Posterior vena cava (tissue), 2 donors: ENCODE data around the gene RALGPS2. TPM values are rescaled to one million over a fixed set of nuclear protein-coding genes. Genes with fewer than 3 reads are reported as not detected.
"Not testable (repeated sequence)": the region's sequence is repeated elsewhere in the genome, so short reads cannot be mapped to it uniquely, and the experiment has no call there.

ENCODE experiments used
- DNase-seq: peaks from one replicate; pipeline ENCODE4 v3.0.0-alpha.2; 2020; ENCODE audit warnings: low spot score
- intact Hi-C, 2 donors: fragments of 100-400 bp; cut with DNase I; formaldehyde crosslinking; loops; one replicate each; pipeline versions ENCODE4 v1.14.1 to v1.14.2; 2022 to 2023
- total RNA-seq, 2 donors: library from RNA; stranded (reverse); fragmentation: NEBNext Ultra II Directional; extraction: Animal tissue kit (Norgen Biotek cat#: 25700); gene quantifications; one replicate each; pipeline ENCODE4 v1.2.1, GENCODE V29; 2021
- donor health status: DM: yes; HTN: yes; CAD: no.
- donor health status: DM: yes; HTN: yes; CAD: no.

The RALGPS2 gene
- total RNA-seq, 2 donors from 2014 or later: 7.4 to 7.9 TPM

- intact Hi-C loops: no loop called here
Observed at GRCh38 chr1:178825167-178825566, 100.1 kb downstream of the RALGPS2 start.

DNA sequence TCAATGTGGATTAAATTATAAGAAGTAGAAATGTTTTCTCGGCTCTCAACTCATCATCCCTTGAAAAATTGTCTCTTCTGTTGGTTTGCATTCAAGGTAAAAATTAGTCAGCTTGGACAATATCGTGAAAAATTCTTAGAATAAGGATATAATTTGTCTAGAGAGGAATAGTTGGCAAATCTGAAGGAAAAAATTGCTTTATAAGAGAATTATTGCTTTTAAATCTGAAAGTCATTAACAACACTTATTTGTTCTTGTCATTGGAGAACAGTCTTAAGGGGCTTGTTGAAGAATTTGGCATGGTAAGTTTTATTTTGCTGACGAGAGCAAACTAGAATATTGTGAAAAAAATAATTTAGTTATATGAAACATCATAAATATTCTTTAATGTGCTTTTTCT, 119.4 kb downstream of the RALGPS2 start:
- intact Hi-C loops: no loop called here
- no peak for DNase-seq

More at GRCh38 chr1:178825167-178825566, 100.1 kb downstream of the RALGPS2 start:
- no peak for DNase-seq

GRCh38 chr1:178846306-178846705, 121.3 kb downstream of the RALGPS2 start:
- intact Hi-C loops: no loop called here

GRCh38 chr1:178847396-178847849, 122.4 kb downstream of the RALGPS2 start:
- no peak for DNase-seq
- intact Hi-C loops: no loop called here

More at GRCh38 chr1:178846306-178846705, 121.3 kb downstream of the RALGPS2 start:
- DNase-seq: no peak

DNA sequence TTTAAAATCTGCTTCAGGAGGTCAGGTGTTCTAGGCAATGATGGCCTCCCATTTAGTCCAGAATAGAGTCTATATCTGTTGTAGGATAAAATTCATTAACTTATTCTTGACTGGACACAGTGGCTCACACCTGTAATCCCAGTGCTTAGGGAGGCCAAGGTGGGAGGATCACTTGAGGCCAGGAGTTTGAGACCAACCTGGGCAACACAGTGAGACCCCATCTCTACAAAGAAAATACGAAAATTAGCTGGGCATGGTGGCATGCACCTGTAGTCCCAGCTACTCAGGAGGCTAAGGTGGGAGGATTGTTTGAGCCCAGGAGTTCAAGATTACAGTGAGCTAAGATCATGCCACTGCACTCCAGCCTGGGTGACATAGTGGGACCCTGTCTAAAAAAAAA, 122.9 kb downstream of the RALGPS2 start:
- DNase-seq, intact Hi-C loops: not testable (repeated sequence)

DNA sequence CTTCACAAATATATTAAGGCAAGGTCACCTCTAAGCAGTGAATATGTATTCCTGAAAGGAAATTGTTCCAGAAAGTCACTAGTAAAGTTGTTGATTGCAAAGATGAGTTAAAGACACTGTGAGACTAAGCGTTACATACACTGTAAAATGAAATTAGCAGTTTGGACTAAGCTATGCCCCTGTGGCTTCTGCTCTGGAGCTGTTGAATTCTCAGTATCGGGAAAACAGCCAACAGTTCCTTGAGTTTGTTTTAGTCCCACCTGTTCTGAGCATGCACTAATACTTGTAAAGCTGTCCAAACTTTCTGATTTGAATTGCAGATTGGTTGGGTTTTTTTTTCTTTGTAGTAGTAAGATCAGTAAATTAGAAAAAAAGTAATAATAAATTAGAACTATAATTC, 124.9 kb downstream of the RALGPS2 start:
- DNase-seq: no peak
- intact Hi-C loops: no loop called here

DNA sequence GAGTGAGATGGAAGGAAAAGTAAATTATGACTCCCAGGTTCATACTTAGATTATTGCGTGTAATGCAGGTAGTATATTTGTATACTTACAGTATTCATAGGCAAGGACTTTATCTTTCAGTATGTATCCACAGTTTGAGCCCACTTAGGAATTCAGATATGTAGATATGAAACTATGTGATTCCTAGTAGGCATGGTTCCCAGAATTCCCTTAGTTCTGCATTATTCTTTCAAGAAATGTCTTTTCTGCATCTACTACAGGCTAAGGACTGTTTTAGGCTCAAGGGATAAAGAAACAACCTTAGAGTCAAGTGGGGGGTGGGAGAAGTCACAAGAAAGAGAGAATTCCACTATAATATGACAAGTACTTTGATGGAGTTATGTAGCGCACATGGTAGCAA, 132.1 kb downstream of the RALGPS2 start:
- no peak for DNase-seq
- intact Hi-C loops: no loop called here

GRCh38 chr1:178862416-178862815, 137.4 kb downstream of the RALGPS2 start:
- no peak for DNase-seq
- intact Hi-C loops: no loop called here

- intact Hi-C loops: no loop called here
- DNase-seq: no peak
Observed at GRCh38 chr1:178862864-178863263, 137.8 kb downstream of the RALGPS2 start.

DNA sequence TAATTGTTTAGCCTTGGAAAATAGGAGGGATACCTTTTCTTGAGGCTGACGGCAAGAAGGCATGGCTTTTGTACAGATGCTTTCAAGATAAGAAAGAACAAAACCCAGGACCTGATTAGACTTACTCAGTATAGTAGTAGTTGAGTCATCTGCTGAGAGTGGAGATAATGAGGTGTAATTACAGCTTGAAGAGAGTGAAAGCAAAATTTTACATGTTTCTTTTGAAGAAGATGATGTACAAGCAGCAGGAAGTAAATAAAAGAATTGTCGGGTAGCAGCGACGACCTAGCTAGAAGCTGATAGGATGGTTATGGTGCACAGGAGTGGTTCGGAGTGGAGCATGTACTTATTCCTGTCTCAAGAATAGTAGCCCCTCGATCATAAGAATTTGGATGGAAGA, 139.3 kb downstream of the RALGPS2 start:
- intact Hi-C loops: no loop called here
- DNase-seq: no peak

GRCh38 chr1:178867670-178868069, 142.6 kb downstream of the RALGPS2 start:
- DNase-seq: no peak
- intact Hi-C loops: loop anchor here in 1 of 2 donors (5.0 kb wide), 2 partner anchors 65 to 565 kb away; no protein-coding TSS in a partner anchor

GRCh38 chr1:178868706-178869105, 143.7 kb downstream of the RALGPS2 start:
- DNase-seq: no peak
- intact Hi-C loops: loop anchor here in 1 of 2 donors (5.0 kb wide), 2 partner anchors 64 to 566 kb away; no protein-coding TSS in a partner anchor

DNA sequence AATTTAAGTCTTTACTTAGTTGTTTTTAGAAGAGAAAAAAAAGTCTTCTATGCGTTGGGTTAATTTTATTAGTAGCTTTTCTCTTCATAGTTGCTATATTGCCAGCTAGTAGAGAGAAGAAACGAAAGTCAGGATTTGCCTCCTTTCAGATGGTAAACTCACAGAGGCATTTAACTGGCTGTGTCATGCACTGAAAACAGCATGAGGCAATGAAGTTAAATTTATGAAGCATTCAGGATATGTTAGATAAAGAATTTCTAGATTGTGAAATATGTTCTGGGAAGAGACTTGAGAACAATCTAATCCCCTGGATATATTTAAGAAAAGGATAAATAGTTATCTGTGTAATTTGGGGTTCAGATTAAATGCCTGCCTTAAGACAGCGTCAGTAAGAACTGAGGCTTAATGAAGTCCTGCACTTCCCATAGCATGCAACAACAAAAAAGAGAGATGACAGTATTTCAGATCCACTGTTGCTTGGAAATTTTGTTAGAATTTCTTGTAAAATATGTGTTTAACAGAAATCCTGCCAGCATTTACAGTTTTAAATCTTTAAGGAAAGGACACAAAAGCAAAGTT, 144.2 kb downstream of the RALGPS2 start:
- no peak for DNase-seq
- intact Hi-C loops: loop anchor here in 1 of 2 donors (5.0 kb wide), 2 partner anchors 63 to 567 kb away; no protein-coding TSS in a partner anchor

DNA sequence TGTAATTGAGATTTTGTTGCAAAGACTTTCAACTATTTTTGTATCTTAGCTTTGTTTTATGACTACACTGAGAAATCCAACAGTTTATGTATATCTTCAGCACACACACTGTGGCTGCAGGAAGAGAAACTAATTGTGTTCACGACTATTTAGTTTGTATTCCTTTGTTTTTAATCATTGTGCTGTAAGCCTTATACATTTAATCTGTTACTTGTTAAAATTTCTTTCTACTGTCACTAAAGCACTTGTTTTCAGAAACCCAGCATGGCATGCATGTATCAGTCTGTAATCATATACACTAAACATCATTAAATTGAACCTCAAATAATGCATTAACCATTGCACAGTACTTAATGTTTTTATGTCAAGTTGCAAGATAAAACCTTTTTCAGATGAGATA, 145.2 kb downstream of the RALGPS2 start:
- DNase-seq: no peak
- intact Hi-C loops: no loop called here

DNA sequence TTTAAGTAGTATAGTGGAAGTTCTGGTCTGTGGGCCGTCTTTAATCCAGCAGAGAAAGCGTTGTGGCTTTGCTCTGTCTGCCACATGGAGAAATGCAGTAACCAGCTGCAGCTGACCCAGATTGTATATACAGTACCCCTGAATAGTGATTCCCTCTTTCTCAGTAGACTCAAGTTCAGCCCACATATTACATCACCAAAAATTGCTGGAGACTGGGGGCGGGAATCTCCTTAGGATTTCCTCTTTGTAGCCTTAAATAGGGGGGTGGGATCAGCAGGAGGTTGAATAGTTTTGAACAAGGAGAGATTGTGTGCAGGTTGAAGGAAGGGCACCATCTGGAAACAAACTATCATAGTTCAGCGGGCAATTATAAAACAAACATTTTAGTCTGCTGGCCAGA, 145.9 kb downstream of the RALGPS2 start, which contains the start of gene ANGPTL1:
Gene ANGPTL1, minus strand, starts transcription at position 134 of the 400 bp plus-strand sequence. CDS start 5,301 bp downstream, outside the sequence.
- no peak for DNase-seq
- intact Hi-C loops: no loop called here

DNA sequence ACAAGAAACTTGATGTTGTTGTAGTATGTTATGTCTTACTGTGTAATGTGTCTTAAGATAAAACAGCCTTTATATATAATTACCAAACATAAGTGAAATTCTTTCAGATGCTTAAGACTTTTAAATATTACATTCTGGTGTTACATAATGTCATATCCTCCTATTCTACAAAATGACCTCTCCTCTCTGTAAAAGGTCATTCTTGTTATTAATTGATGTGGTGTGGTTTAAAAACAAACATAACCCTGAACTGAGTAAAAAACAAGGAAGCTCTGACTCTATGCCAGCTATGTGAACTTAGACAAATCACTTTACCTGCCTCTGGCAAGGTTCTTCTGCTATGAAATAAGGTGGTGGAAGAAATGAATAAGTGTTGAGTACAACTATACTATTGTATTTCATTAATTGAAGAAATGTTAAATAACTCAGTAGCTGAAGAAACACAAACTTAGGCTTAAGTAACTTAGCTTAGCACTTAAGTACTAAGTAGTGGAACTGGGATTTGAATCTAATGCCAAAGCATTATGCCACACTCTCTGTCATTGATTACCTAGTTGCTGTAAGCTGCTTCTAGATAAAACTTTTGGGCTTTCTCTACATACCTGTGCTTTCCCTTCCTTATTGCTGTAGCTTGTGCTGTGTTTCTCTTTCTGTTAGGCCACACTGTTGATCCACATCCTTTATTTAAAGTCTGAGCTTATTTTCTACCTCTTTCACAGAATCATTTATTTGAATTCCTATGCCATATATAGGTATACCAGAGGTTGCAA, 146.7 kb downstream of the RALGPS2 start:
- intact Hi-C loops: no loop called here
- no peak for DNase-seq

DNA sequence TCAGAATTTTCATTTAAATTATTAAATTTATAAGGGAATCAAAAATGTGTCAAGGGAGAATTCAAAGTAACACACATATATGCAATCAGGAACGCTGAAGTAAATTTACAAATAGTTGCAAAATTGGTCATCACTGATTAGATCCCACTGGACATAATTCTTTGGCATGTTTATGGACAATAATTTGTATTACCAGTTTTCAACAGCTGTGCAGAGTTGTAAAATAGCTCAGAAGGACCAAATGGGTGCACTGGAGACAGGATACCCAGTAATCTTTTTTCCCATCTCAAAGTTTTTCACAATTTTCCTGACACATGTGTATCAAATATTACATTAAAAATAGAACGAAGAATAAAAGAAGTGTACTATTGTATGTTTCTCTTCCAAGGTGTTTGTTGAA, 149.9 kb downstream of the RALGPS2 start:
- DNase-seq: no peak
- intact Hi-C loops: no loop called here

DNA sequence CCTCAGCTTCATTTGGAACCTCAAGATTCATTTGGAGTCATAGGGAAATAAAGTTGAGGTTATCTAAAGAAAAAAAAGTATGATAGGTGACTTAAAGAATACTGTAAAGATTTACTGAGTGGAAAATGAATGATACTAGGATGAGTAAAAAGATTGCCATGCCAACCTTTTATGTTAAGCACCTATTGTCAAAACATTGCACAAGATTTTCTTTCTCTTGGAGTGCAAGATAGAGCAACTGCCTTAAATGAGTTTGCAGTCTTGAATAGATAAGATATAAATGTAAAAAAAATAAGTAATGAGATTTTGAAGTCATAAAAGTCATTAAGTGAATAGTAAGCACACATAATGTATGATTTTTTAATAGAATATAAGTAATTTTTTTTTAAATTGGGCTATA, 150.9 kb downstream of the RALGPS2 start:
- intact Hi-C loops: no loop called here
- DNase-seq: no peak

GRCh38 chr1:178877896-178878295, 152.9 kb downstream of the RALGPS2 start:
- DNase-seq: no peak
- intact Hi-C loops: no loop called here

DNA sequence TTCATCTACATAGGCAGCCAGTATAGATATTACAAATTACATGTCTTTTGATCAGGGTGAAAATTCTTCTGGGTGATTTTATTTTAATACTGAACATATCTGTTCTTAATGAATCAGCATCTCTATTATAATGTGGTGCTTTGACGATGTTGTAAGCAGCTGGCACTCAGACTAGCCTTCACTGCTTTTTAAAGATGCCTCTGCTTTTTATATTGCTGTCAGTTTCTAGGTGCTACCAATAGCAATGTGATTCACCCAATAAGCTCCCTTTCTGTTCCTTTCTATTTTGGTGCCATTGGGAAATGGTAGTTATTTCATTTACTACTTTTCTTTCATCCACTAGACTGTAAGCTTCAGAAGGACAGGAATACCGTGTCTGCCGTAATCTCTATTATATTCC, 156.9 kb downstream of the RALGPS2 start:
- DNase-seq: no peak
- intact Hi-C loops: no loop called here

DNA sequence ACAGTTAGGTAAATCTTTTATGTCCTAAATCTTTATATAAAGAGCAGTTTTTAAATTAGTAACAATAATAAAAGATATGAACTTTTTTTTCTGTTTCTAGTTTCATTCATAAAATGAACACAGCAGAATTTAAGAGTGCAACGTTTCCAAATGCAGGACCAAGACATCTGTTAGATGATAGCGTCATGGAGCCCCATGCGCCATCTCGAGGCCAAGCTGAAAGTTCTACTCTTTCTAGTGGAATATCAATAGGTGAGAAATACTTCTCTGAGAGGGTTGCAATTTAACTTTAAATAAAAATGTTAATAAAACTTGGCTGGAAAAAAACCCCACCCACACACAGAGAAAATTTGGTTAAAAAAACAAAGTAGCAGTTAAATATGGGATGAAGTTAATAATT, 160.8 kb downstream of the RALGPS2 start:
- intact Hi-C loops: no loop called here
- DNase-seq: no peak
